LNCaP clone FGC (cell line): ENCODE measurements around the gene HIVEP3.
A peak's percentile ranks its signal among the peaks of the same experiment; 100 is the strongest.

Experiments
- DNase-seq: peaks from one replicate; pipeline ENCODE4 v3.0.0-alpha.2; 2011; ENCODE audit warnings: low read depth
- H3K4me3 ChIP-seq: 2 replicates; pipeline ENCODE4 v1.5.1; 2011; ENCODE audit warnings: mild to moderate bottlenecking, low read depth, low read length, control low read depth
- TF ChIP-seq, protein P1 (sequence below): IDR thresholded peaks from 2 replicates; pipeline ENCODE4 v1.5.1; 2012; ENCODE audit warnings: mild to moderate bottlenecking; ENCODE audit not compliant: control insufficient read depth, insufficient read depth; ENCODE audit errors: extremely low read depth

The HIVEP3 gene

DNA sequence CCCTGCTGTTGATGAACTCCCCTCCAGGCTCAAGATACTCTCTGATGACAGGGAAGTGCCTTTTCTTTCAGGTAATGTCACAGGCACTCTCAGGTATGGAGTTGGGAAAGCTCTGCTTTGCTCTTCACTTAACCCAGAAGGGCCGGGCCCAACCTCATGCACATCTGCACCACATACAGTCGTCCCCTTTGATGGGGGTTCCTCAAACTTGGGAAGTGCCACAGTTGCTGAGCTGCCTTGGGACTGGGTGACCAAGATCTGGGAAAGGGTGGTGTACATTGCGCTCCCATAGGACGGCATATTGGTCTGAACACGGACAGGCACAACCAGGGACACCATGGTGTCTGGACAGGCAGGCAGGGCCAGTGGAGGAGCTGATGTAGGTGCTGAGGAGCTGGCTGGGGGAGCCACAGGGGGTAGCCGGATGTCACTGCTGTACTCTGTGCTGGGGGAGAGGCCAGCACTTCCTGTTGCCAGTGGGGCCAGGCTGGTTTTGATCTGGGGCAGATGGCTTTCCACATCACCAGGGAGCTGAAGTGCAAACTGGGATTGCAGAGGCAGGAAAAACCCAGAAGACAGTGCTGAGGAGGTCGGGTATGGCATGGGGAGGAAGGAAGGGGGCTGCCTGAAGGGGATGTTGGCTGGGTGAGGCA lies 338.1 kb downstream of the HIVEP3 start:
- H3K4me3 ChIP-seq = no peak overlapping the region
- no peak for DNase-seq
- TF ChIP-seq, protein P1, sequence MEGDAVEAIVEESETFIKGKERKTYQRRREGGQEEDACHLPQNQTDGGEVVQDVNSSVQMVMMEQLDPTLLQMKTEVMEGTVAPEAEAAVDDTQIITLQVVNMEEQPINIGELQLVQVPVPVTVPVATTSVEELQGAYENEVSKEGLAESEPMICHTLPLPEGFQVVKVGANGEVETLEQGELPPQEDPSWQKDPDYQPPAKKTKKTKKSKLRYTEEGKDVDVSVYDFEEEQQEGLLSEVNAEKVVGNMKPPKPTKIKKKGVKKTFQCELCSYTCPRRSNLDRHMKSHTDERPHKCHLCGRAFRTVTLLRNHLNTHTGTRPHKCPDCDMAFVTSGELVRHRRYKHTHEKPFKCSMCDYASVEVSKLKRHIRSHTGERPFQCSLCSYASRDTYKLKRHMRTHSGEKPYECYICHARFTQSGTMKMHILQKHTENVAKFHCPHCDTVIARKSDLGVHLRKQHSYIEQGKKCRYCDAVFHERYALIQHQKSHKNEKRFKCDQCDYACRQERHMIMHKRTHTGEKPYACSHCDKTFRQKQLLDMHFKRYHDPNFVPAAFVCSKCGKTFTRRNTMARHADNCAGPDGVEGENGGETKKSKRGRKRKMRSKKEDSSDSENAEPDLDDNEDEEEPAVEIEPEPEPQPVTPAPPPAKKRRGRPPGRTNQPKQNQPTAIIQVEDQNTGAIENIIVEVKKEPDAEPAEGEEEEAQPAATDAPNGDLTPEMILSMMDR = no peak

DNA sequence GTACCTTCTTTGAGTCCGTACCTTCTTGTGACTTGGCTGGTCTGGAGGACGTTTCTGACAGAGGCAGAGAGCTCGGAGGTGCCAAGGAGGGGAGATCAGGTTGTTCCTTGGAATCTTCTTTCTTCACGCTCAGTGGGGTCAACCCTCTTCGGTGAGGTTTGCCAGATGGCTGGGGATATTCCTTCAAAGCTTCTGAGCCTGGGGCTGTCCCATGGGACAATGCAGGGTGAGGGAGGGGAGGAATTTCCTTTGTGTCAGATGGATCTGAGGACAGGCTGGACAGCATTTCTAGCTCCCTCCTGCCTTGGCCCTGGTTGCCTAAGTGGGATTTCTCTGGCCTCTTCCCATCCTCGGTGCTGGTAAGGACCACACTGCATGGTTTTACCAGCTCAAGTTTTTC lies 338.7 kb downstream of the HIVEP3 start:
- TF ChIP-seq, protein P1 = no peak
- H3K4me3 ChIP-seq = no peak overlapping the region
- DNase-seq = no peak

DNA sequence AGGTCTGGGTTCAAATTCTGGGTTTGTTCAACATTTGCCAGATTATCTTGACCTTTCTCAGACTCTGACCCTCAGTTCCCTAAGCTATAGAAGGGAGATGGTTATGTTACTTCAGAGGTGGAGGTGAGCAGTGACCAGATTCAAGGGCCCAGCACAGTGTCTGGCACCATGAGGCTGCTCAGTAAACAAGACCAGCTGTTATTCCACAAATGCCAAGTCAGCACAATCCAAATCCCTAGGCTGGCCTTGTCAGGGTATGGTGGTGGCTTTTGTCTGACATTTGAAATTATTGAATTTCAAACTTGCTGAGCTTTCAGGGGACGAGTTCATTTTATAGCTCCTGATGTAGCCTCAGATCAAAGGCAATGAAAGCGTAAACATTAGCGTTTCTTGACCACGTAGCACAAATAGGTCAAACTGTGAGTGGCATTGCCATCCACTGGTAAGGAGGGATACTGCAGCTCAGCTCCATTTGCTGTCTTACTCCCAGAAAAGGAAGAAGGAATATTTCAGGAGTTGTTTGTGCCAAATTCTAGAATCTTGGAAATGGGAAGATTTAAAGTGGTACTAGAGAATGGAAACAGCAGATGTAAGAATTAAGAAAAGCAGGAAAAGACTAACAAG lies 339.9 kb downstream of the HIVEP3 start:
- TF ChIP-seq, protein P1 = peak; percentile 44
- peak; percentile 36 for DNase-seq
- no peak overlapping the region for H3K4me3 ChIP-seq

DNA sequence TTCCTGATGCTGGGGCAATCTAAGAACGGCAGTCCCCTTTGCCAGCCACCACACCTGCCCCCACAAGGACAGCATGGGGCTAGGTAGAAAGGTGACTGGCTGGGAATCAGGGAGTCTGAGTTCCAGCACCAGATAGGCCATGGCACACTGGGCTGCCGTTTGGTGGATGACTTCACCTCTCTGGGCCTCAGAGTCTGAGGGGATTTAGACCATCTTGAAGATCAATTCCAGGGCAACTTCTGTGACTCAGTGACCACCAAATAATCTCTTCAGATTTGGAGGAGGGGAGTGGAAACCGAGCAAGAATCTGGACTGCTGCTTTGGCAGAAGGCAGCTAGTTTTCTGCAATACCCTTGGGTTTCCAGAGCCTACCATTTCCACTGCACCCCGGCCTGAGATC lies 342.1 kb downstream of the HIVEP3 start:
- DNase-seq = no peak
- H3K4me3 ChIP-seq = no peak overlapping the region
- TF ChIP-seq, protein P1 = no peak

DNA sequence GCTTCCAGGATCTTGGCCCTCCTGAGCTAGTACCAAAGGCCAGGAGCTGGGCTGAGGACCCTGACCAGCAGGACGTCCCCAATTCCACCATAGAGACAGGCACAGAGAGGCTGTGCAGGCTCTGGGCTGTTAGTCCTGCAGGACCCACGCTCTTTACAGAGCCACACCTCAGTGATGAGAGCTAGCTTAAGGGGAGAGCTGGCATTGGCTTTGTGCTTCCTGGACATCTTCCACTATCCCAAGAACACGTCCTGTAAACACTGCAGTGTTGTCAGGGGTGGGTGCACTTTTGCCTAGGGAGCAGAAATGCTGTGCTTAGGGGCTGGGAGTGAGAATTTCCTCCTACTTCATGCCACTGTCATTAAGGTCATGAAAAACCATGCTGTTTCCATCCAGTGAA lies 342.5 kb downstream of the HIVEP3 start:
- DNase-seq = no peak
- no peak overlapping the region for H3K4me3 ChIP-seq
- TF ChIP-seq, protein P1 = no peak

DNA sequence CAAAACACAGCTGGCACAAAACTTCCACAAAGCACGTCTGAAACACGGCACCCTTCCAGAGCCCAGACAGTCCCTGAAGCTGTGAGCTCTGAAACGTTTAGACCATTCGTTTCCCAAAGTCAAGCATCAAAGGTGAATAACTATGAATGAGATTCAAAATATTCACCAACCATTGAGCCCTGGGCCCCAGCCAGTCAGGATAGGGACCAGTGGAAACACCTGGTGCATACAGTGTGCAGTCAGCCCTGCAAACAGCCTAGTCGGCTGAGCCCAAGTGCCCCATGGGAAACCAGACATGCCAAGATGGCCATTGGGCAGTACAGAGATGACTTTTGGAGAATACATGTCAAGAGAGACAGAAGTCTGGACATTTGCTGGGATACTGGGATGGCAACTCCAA lies 343.9 kb downstream of the HIVEP3 start:
- H3K4me3 ChIP-seq = no peak overlapping the region
- DNase-seq = no peak
- TF ChIP-seq, protein P1 = no peak
